ENCODE results near the gene CORO2B. TPM values are rescaled to one million over a fixed set of nuclear protein-coding genes. Genes with fewer than 3 reads are reported as not detected.

The CORO2B gene
- total and polyA plus RNA-seq, 9 of the 15 experiments (the other 6 are each of a cell fraction or from before 2014, with no cell fraction given) = not detected

- ChIA-PET CTCF (ENCODE audit: low intra/inter-chr PET ratio) (no interaction called here), POLR2A (no interaction called here)
- intact Hi-C loops (cut with micrococcal nuclease) (no loop called here), in situ Hi-C loops (cut with MboI) (no loop called here)
- DNase-seq (ENCODE audit: extremely low read depth in 1 of 4, low spot score in 3 of 4) (no peak), ATAC-seq (no peak), FAIRE-seq (no peak)
- H3K36me3 ChIP-seq (ENCODE audit: control insufficient read depth, insufficient read depth, low read length) = no peaks in the 10 kb centered on the region
- peaks cover 10 to 69% of the 10 kb centered on the region in 2 experiments; a peak in 4 of 5 replicates for H3K27me3 ChIP-seq (ENCODE audit: control insufficient read depth in 2 of 2, insufficient read depth in 2 of 2, low read length in 2 of 2)
- no peaks in the 10 kb centered on the region for H3K9me1 ChIP-seq (ENCODE audit: control insufficient read depth, insufficient read depth, low read length)
- WGBS (ENCODE audit: insufficient coverage, low coverage, missing lambda C conversion rate) = 2% methylated on average over 7 of the region's 7 CpGs
- no peak overlapping the region for H2AFZ ChIP-seq (ENCODE audit: low read depth, low read length)
- BruUV-seq (replicated peaks) = no TSS peak
- H3K79me2 ChIP-seq (ENCODE audit: control insufficient read depth, insufficient read depth, low read length) = no peaks in the 10 kb centered on the region
- H3K27ac ChIP-seq (ENCODE audit: extremely low read depth, low read depth, low read length) = no peak overlapping the region
- no peaks in the 10 kb centered on the region for H4K20me1 ChIP-seq (replicated peaks; ENCODE audit: control insufficient read depth, insufficient read depth, low read length)
- peak; percentile 61 for TF ChIP-seq RFX1 (IDR thresholded peaks at IDR 0.05)
- TF ChIP-seq RAD21 (CRISPR knock-in tag; conservative IDR thresholded peaks at IDR 0.05 in 1 of 2, IDR thresholded peaks at IDR 0.05 in 1 of 2) = no peak
- H3K4me2 ChIP-seq (ENCODE audit: insufficient read depth, low read length) = no peak overlapping the region
- no peak overlapping the region for H3K9ac ChIP-seq (ENCODE audit: insufficient read depth in 1 of 2, low read depth in 2 of 2, low read length in 2 of 2)
- H3K4me3 ChIP-seq = no peak overlapping the region
- no peaks in the 10 kb centered on the region for H3K9me3 ChIP-seq (replicated peaks; ENCODE audit: control insufficient read depth, insufficient read depth, low read depth, low read length)
- H3K4me1 ChIP-seq (replicated peaks in 1 of 2; ENCODE audit: control insufficient read depth in 2 of 2, insufficient read depth in 2 of 2, low read length in 2 of 2) = no peaks in the 10 kb centered on the region
Measured at GRCh38 chr15:68599560-68600071, 20.8 kb downstream of the CORO2B start.

DNA sequence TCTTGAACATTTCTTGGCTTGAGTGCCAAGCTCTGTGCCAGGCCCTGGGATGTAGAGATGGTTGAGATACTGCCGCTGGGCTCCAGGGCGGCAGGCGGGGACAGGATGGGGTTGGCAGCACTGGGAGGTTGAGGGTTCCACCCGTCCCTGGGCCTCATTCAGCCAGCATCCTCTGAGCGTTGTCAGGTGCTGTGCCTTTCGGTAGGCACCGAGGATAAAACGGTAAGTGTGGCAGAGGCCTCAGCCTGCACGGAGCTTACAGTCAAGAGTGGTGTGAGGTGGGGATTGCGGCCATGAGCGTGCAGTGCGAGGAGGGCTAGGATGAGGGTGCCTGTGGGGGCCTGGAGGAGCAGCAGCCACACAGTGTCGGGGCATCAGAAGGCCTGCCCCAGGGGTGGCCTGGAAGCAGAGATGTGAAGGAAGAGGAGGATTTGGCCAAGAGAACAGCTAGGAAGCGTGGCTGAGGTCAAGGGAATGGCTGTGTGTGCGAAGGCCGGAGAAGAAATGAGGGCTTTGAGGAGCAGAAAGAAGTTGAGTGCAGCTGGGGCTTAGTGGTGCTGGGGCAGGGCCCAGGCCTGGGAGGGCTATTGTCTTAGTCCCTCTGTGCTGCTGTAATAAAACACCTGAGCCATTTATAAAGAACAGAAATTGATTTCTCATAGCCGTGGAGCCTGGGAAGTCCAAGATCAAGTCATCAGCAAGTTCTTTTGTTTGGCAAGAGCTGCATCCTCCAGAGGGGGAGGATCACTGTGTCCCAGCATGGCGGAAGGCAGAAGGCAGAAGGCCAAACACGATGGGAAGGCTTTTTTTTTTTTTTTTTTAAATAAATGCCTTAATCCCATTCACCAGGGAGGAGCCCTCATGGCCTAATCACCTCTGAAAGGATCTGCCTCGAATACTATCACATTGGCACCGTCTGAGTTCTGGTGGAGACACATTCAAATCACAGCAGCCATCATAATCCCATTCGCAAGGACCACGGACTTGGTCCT, 22.7 kb downstream of the CORO2B start:
- peaks cover 8 to 68% of the 10 kb centered on the region in 2 experiments; a peak in 4 of 5 replicates for H3K27me3 ChIP-seq (ENCODE audit: control insufficient read depth in 2 of 2, insufficient read depth in 2 of 2, low read length in 2 of 2)
- H3K36me3 ChIP-seq (ENCODE audit: control insufficient read depth, insufficient read depth, low read length) = no peaks in the 10 kb centered on the region
- BruUV-seq (replicated peaks) = no TSS peak
- intact Hi-C loops (cut with micrococcal nuclease) = no loop called here
- H2AFZ ChIP-seq (ENCODE audit: low read depth, low read length) = no peak overlapping the region
- ChIA-PET POLR2A (no interaction called here), CTCF (ENCODE audit: low intra/inter-chr PET ratio) (no interaction called here)
- H3K9me1 ChIP-seq (ENCODE audit: control insufficient read depth, insufficient read depth, low read length) = no peaks in the 10 kb centered on the region
- no peaks in the 10 kb centered on the region for H3K4me1 ChIP-seq (replicated peaks in 1 of 2; ENCODE audit: control insufficient read depth in 2 of 2, insufficient read depth in 2 of 2, low read length in 2 of 2)
- H3K9ac ChIP-seq (ENCODE audit: insufficient read depth in 1 of 2, low read depth in 2 of 2, low read length in 2 of 2) = no peak overlapping the region
- H3K27ac ChIP-seq (ENCODE audit: extremely low read depth, low read depth, low read length) = no peak overlapping the region
- in situ Hi-C loops (cut with MboI) = no loop called here
- H4K20me1 ChIP-seq (replicated peaks; ENCODE audit: control insufficient read depth, insufficient read depth, low read length) = no peaks in the 10 kb centered on the region
- H3K4me3 ChIP-seq = no peak overlapping the region
- H3K9me3 ChIP-seq (replicated peaks; ENCODE audit: control insufficient read depth, insufficient read depth, low read depth, low read length) = no peaks in the 10 kb centered on the region
- H3K4me2 ChIP-seq (ENCODE audit: insufficient read depth, low read length) = no peak overlapping the region
- ATAC-seq (no peak), DNase-seq (ENCODE audit: extremely low read depth in 1 of 4, low spot score in 3 of 4) (no peak), FAIRE-seq (no peak)
- WGBS (ENCODE audit: insufficient coverage, low coverage, missing lambda C conversion rate) = 4% methylated on average over 19 of the region's 23 CpGs
- H3K79me2 ChIP-seq (ENCODE audit: control insufficient read depth, insufficient read depth, low read length) = no peaks in the 10 kb centered on the region
- TF ChIP-seq C11orf30 (IDR thresholded peaks at IDR 0.05; ENCODE audit: low read depth) = no peak
- TF ChIP-seq ZNF318 (IDR thresholded peaks at IDR 0.05; ENCODE audit: borderline replicate concordance in 1 of 2, low read depth in 1 of 2) = no peak
- no peak for TF ChIP-seq CHD1 (IDR thresholded peaks at IDR 0.05; ENCODE audit: low read length)

Data from K562 (cell line).